GM21576 (cell line): ENCODE data around the gene CPNE2.
"Not testable (repeated sequence)": the region's sequence is repeated elsewhere in the genome, so short reads cannot be mapped to it uniquely, and the experiment has no call there.

Experiments used
- ATAC-seq: cut with Tn5 transposase; IDR thresholded peaks from one replicate; pipeline ENCODE4 v1.9.1; 2021; ENCODE audit warnings: mild to moderate bottlenecking, moderate library complexity; ENCODE audit not compliant: unreplicated experiment

CPNE2 gene

GRCh38 chr16:57091975-57092785 lies at the start of gene CPNE2:
Gene CPNE2, plus strand, starts transcription at chr16:57092583. Its CDS starts 18,160 bp downstream, at chr16:57110743.
- ATAC-seq: no peak

DNA sequence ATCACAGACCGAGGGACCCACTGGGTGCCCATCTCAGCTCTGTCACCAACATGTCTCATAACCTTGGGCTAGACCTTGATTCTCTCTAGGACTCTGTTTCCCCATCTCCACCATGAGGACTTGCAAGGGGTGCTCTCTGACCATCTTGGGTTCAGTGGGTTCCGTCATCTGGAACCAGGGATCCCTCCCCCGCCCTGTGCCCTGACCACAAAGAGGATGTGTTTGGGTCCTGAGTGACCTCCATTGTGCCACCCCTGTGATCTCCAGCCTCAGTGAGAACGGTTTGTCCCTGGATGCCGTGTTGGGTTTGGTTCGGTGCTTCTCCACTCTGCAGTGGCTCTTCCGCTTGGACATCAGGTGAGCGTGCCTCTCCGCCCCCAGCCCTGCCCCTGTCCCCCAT lies 49.1 kb upstream of the CPNE2 start:
- no peak for ATAC-seq

DNA sequence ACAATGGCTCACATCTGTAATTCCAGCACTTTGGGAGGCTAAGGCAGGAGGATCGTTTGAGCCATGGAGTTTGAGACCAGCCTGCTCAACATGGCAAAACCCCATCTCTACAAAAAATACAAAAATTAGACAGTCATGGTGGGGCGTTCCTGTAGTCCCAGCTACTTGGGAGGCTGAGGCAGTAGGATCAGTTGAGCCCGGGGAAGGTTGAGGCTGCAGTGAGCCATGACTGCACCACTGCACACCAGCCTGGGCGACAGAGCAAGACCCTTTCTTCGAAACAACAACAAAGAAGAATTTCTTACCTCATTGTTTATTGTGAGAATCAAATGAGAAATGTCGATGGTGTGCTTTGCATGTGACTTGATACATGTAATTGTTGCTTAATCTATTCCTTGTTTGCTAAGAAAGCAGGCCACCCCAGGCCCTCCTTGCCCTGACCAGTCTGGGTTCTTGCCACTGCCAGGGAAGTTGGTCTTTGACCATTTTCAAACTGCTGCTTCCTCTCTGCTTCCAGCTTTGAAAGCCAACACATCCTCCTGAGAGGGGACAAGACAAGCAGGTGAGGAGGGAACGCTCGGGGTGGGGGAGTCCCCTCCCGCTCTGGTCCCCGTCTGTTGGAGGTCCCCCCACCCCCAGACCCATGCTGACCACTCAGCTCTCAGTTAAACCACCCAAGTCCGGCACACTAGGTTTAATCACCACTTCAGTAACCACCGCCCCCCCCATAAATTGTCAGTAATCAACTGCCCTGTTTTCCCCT lies 47.3 kb upstream of the CPNE2 start:
- no peak for ATAC-seq

DNA sequence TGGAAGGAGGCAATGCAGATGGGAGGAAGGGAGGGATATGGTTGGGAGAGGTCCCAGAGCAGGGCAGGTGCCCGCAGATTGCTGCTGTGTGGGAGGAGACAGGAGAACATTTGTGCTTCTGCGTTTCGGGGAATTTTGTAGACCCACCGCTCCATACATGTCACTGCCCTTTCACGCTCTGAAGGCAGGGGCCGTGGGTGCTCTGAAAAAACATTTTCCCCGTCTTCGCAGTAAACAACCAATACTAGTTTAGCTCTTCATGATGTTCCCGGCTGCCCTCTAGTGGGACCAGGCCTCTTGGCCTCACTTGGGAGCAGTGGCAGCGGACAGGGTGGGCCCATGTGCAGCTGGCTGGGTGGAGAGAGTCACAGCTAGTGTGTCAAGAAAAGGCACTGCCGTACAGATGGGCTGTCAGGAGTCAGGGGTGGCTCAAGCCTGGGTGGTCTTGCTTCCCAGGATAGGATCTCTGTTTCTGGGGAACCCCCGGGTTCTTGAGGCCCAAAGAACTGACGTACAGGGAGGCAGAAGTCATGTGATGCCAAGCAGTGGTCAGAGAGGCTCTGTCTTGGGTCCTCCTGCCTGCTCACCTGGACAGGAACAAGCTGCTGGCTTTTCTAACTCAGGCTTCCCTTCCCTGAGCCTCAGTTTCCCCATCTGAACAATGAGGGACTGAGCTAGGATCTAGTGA lies 46.5 kb upstream of the CPNE2 start:
- no peak for ATAC-seq

- no peak for ATAC-seq
These were observed 44.3 kb upstream of the CPNE2 start for GRCh38 chr16:57048095-57048494.

DNA sequence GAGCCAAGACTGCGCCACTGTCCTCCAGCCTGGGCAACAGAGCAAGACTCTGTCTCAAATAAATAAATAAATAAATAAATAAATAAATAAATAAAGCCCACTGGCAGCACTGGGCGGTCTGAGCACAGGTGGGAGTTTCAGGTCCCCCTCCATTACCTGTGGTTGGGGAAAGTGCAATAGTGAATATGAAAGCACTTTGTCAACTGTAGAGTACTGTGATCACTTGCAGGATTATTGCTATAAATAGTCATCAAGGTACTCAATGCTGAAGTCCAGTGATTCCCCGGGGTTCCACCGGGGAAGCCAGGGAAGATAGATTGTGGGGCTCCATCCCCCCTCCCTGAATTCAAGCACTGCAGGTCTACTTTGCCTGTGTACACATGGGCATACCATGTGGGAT lies 42.7 kb upstream of the CPNE2 start:
- peak; percentile 45 for ATAC-seq

DNA sequence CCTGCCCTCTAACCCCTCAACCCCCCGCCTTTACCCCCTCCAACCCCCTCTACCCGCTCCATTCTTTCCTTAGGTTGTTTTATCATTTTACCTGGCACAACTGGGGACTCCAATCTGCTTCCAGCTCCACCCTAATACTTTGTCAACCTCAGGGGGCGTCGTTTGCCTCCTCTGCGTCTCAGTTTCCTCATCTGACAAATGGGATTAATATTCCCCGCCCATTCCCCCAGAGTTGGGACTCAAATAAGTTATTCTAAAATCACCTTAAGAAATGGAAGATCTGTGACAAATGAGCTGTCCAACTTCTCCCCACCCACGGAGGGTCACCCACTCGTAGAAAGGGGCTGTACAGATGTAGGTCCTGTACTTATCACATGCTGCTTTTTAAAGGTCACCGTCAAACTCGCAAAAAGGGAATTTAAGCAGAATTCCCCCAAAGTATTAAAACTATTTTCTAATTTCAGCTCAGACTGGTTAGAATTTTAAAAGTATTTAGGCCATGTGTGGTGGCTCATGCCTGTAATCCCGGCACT lies 40.6 kb upstream of the CPNE2 start:
- ATAC-seq: no peak

- ATAC-seq: no peak
These were observed 39.2 kb upstream of the CPNE2 start for GRCh38 chr16:57053206-57053605.

DNA sequence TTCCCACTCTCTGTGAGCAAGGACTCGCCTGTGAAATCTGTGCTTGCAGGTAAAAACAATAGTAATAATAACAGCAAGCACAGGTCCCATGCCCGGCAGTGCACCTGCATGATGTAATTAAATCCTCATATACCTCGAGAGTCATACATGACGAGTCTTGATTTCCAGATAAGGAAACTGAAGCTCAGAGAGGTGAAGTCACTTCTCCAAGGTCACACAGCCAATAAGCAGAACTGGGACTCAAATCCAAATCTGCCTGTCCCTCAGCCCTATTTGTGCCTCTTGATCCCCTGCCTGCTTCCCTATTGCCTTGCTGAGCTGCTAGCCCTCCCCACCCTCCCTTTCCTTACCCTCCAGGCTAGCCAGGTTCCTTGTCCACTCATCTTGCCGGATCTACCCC lies 38.0 kb upstream of the CPNE2 start:
- ATAC-seq: no peak

DNA sequence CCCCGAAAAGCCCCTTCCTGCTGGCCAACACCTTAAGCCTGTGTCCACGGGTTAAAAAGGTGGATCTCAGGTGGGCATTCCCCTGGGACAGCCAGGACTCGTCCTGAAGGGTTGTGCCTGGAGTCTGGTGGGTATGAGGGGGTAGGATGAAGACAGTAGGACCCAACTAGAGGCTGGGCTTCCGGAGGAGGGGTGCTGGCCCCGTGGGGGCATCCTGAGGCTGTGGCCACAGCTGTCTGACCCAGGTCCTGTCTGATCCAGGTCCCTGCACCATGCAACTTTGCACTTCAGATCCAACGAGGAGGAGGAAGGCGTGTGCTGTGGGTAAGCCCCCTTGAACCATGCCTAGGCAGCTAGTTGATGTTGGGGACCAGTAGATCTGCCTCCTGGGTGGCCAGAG lies 37.6 kb upstream of the CPNE2 start:
- no peak for ATAC-seq

DNA sequence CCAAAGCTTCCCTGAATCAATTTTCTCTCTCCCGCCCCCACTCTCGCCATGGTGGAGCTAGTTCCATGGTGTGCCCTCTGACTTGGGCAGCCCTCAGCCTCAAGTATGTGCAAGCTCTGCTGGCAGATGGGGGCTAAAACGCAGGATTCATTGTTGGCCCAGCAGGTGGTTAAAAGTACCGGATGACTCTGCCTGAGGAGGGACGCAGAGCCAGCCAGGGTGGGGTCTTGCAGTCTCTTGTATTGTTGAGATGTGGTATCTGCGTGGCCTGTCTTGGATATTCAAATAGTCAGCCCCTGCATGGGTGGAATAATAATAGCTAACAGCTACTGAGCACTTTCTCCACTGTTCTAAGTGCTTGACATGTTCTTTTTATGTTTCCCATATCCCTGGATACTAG lies 36.7 kb upstream of the CPNE2 start:
- no peak for ATAC-seq

- no peak for ATAC-seq
These were observed 34.0 kb upstream of the CPNE2 start for GRCh38 chr16:57058291-57058861.

GRCh38 chr16:57060323-57061083 lies 31.9 kb upstream of the CPNE2 start:
- no peak for ATAC-seq

DNA sequence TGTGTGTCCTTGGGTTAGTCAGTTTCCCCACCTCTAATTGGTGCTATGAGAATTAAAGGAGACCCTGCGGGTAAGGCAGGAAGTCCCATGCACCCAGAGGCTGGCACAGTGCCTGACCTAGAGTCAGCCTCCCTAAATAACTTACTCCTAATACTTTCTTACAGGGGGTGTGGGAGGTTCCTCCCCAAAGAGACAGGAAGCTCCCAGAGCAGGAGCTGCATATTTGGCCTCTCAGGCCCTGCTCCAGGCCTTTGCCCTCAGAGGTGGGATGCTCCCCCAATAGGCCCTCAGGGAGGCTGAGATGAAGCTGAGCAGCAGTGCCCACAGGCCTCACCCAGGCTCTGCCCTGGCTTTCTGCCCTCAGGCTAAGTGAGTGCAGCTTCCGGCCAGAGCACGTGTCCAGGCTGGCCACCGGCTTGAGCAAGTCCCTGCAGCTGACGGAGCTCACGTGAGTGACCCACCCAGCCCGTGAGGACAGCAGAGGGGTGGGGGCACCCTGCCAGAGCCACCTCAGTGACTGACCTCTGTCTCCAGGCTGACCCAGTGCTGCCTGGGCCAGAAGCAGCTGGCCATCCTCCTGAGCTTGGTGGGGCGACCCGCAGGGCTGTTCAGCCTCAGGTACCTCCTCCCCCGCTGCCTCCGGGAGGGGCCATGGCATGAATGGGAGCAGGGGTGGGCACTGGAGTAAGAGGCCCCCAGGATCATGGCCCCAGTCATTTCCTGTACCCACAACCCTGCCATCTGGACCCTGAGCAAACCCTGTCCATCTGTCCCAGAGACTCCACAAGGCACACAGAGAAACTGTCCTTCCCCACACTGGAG lies 31.1 kb upstream of the CPNE2 start:
- no peak for ATAC-seq

DNA sequence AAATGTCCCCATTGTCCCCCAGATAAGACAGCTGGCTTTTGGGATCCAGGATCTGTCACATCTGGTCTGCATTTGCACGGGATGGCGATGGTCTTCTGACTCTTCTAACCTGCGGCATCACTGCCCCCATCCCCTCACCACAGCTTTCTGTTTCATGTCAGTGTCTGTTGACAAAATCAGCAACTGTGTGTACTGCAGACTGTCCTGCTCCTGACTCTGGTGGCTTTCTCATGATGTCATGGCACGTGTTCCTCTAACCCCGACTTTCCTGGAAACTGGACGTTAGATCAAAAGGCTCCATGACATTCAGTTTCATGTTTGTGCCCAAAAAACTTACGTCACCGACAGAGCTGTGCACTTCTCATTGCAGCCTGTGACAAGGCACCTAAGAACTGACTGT lies 30.1 kb upstream of the CPNE2 start:
- ATAC-seq: no peak

DNA sequence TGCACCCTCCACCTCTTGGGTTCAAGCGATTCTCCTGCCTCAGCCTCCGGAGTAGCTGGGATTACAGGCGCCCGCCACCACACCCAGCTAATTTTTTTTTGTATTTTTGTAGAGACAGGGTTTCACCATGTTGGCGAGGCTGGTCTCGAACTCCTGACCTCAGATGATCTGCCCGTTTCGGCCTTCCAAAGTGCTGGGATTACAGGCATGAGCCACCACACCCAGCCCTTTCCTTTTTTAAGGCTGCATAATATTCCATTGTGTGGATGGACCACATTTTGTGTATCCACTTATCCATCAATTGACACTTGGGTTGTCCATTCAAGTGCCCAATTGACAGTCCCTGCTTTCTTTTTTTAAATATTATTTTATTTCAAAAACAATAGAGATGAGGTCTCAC lies 29.2 kb upstream of the CPNE2 start:
- ATAC-seq: not testable (repeated sequence)

GRCh38 chr16:57064995-57065394 lies 27.4 kb upstream of the CPNE2 start:
- ATAC-seq: no peak

DNA sequence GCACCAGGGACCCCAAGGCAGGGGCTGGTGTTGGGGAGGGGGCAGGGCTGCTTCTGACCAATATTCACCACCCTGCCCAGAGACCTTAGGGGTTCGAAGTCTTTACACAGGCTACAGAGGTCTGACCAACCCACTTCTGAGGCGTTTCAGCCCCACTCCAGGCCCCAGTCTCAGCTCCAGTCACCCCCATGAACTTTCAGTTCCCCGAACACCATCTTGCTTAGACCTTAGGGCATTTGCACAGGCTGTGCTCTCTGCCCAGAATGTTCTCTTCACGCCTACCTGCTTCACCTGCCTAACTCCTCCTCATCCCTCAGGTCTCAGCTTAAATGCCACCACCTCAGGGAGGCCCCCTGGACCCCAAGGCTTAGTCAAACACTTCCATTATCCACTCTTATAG lies 25.8 kb upstream of the CPNE2 start:
- ATAC-seq: no peak

DNA sequence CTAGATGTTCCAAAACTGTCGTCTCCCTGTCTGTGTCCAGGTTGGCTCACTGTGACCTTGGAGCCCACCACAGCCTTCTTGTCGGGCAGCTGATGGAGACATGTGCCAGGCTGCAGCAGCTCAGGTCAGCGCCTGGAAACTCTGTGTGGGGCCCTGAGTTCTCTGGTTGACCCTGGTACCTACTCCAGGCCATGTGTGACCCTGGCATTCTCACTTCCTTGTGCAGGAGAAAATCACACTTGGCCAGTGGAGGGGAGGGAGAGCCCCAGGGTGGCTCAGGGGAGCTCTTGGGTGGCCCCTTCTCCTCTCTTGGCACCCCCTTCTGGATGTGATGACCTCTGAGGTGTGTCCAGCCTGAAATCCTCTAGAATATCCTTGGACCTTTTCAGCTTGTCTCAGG lies 25.0 kb upstream of the CPNE2 start:
- no peak for ATAC-seq

GRCh38 chr16:57069053-57069452 lies 23.3 kb upstream of the CPNE2 start:
- ATAC-seq: no peak
